WTC11 (cell line): Measurements from ENCODE around the gene ELFN1.

Source experiments
- CBFB ChIP-seq: sonication (generic); formaldehyde crosslinking; IDR thresholded peaks from 2 replicates; pipeline ENCODE4 v1.8.1; 2022; ENCODE audit warnings: mild to moderate bottlenecking, low read depth, missing genetic modification reagents
- EMX1 ChIP-seq: fragments of 250-450 bp; sonication (Bioruptor Pico); IDR thresholded peaks from 2 replicates; pipeline ENCODE4 v1.8.0; 2021; ENCODE audit warnings: mild to moderate bottlenecking
- ETV6 ChIP-seq: sonication (generic); formaldehyde crosslinking; IDR thresholded peaks from 2 replicates; pipeline ENCODE4 v1.8.1; 2022; ENCODE audit warnings: mild to moderate bottlenecking, missing genetic modification reagents
- GABPB1 ChIP-seq: sonication (generic); formaldehyde crosslinking; IDR thresholded peaks from 2 replicates; pipeline ENCODE4 v1.8.1; 2023; ENCODE audit warnings: mild to moderate bottlenecking, missing genetic modification reagents
- NR2C2 ChIP-seq: sonication (generic); formaldehyde crosslinking; IDR thresholded peaks from 2 replicates; pipeline ENCODE4 v1.8.0; 2022; ENCODE audit warnings: mild to moderate bottlenecking, missing genetic modification reagents
- TCF7 ChIP-seq: sonication (generic); formaldehyde crosslinking; IDR thresholded peaks from 2 replicates; pipeline ENCODE4 v1.8.0; 2022; ENCODE audit warnings: mild to moderate bottlenecking, low read depth, missing genetic modification reagents, moderate library complexity
- TF ChIP-seq, protein P1 (sequence below): sonication (generic); formaldehyde crosslinking; IDR thresholded peaks from 2 replicates; pipeline ENCODE4 v1.8.1; 2022; ENCODE audit warnings: low read depth, missing genetic modification reagents, borderline replicate concordance
- TF ChIP-seq, protein P2 (sequence below): fragments of 200-600 bp; IDR thresholded peaks from 2 replicates; pipeline ENCODE4 v1.8.0; 2022; ENCODE audit warnings: antibody characterized with exemption
- TF ChIP-seq, protein P3 (sequence below): fragments of 250-450 bp; sonication (Bioruptor Pico); IDR thresholded peaks from 2 replicates; pipeline ENCODE4 v2.1.2; 2022; ENCODE audit warnings: mild to moderate bottlenecking, moderate library complexity
- TF ChIP-seq, protein P4 (sequence below): sonication (generic); formaldehyde crosslinking; conservative IDR thresholded peaks from 2 replicates; pipeline ENCODE4 v1.8.1; 2023; ENCODE audit warnings: mild to moderate bottlenecking, low read depth, missing genetic modification reagents, moderate library complexity
- TF ChIP-seq, protein P5 (sequence below): sonication (generic); formaldehyde crosslinking; IDR thresholded peaks from 2 replicates; pipeline ENCODE4 v1.8.1; 2022; ENCODE audit warnings: missing genetic modification reagents, borderline replicate concordance
- TF ChIP-seq, protein P6 (sequence below): sonication (generic); formaldehyde crosslinking; IDR thresholded peaks from 2 replicates; pipeline ENCODE4 v1.8.0; 2022; ENCODE audit warnings: mild to moderate bottlenecking, missing genetic modification reagents

DNA sequence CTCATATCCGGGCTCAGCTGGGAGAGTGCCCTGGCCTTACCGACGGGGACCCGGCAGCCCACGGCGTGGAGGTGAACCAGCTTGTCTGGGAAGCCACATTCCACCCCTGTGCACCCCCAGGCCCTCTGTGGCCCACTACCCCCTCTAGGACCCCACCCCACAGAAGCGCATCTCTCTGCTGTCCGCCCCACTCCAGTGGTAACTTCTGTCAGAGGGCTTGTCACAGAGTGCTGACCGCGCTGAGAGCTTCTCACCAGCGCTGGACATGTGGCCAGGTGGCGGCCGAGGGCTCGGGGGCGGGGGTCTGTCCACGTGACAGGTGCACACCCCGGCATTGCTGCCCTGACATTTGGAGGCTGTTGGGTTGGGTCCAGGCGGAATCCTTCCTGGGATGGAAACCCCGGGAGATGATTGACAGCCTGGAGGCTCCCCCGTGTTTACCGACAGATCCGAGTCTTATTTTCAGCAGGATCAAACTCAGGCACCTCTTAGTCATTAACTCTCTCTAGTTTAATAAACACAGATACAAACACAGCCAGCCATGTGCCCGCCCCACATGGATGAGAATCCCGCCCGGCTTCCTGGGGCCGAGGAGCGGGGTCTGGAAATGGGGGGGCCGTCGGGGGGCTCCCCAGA is 5.1 kb downstream of the ELFN1 start:
- TF ChIP-seq TCF7 (CRISPR knock-in tag) (no peak), GABPB1 (CRISPR knock-in tag) (no peak), ETV6 (CRISPR knock-in tag) (no peak), EMX1 (CRISPR knock-in tag) (no peak), NR2C2 (no peak), CBFB (CRISPR knock-in tag) (no peak)
- TF ChIP-seq, protein P1, sequence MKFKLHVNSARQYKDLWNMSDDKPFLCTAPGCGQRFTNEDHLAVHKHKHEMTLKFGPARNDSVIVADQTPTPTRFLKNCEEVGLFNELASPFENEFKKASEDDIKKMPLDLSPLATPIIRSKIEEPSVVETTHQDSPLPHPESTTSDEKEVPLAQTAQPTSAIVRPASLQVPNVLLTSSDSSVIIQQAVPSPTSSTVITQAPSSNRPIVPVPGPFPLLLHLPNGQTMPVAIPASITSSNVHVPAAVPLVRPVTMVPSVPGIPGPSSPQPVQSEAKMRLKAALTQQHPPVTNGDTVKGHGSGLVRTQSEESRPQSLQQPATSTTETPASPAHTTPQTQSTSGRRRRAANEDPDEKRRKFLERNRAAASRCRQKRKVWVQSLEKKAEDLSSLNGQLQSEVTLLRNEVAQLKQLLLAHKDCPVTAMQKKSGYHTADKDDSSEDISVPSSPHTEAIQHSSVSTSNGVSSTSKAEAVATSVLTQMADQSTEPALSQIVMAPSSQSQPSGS (CRISPR knock-in tag) = no peak
- TF ChIP-seq, protein P2, sequence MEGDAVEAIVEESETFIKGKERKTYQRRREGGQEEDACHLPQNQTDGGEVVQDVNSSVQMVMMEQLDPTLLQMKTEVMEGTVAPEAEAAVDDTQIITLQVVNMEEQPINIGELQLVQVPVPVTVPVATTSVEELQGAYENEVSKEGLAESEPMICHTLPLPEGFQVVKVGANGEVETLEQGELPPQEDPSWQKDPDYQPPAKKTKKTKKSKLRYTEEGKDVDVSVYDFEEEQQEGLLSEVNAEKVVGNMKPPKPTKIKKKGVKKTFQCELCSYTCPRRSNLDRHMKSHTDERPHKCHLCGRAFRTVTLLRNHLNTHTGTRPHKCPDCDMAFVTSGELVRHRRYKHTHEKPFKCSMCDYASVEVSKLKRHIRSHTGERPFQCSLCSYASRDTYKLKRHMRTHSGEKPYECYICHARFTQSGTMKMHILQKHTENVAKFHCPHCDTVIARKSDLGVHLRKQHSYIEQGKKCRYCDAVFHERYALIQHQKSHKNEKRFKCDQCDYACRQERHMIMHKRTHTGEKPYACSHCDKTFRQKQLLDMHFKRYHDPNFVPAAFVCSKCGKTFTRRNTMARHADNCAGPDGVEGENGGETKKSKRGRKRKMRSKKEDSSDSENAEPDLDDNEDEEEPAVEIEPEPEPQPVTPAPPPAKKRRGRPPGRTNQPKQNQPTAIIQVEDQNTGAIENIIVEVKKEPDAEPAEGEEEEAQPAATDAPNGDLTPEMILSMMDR = no peak
- TF ChIP-seq, protein P3, sequence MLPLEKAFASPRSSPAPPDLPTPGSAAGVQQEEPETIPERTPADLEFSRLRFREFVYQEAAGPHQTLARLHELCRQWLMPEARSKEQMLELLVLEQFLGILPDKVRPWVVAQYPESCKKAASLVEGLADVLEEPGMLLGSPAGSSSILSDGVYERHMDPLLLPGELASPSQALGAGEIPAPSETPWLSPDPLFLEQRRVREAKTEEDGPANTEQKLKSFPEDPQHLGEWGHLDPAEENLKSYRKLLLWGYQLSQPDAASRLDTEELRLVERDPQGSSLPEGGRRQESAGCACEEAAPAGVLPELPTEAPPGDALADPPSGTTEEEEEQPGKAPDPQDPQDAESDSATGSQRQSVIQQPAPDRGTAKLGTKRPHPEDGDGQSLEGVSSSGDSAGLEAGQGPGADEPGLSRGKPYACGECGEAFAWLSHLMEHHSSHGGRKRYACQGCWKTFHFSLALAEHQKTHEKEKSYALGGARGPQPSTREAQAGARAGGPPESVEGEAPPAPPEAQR (CRISPR knock-in tag) = no peak
- TF ChIP-seq, protein P4, sequence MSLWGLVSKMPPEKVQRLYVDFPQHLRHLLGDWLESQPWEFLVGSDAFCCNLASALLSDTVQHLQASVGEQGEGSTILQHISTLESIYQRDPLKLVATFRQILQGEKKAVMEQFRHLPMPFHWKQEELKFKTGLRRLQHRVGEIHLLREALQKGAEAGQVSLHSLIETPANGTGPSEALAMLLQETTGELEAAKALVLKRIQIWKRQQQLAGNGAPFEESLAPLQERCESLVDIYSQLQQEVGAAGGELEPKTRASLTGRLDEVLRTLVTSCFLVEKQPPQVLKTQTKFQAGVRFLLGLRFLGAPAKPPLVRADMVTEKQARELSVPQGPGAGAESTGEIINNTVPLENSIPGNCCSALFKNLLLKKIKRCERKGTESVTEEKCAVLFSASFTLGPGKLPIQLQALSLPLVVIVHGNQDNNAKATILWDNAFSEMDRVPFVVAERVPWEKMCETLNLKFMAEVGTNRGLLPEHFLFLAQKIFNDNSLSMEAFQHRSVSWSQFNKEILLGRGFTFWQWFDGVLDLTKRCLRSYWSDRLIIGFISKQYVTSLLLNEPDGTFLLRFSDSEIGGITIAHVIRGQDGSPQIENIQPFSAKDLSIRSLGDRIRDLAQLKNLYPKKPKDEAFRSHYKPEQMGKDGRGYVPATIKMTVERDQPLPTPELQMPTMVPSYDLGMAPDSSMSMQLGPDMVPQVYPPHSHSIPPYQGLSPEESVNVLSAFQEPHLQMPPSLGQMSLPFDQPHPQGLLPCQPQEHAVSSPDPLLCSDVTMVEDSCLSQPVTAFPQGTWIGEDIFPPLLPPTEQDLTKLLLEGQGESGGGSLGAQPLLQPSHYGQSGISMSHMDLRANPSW (CRISPR knock-in tag) = no peak
- TF ChIP-seq, protein P5, sequence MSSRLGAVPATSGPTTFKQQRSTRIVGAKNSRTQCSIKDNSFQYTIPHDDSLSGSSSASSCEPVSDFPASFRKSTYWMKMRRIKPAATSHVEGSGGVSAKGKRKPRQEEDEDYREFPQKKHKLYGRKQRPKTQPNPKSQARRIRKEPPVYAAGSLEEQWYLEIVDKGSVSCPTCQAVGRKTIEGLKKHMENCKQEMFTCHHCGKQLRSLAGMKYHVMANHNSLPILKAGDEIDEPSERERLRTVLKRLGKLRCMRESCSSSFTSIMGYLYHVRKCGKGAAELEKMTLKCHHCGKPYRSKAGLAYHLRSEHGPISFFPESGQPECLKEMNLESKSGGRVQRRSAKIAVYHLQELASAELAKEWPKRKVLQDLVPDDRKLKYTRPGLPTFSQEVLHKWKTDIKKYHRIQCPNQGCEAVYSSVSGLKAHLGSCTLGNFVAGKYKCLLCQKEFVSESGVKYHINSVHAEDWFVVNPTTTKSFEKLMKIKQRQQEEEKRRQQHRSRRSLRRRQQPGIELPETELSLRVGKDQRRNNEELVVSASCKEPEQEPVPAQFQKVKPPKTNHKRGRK (CRISPR knock-in tag) = no peak
- TF ChIP-seq, protein P6, sequence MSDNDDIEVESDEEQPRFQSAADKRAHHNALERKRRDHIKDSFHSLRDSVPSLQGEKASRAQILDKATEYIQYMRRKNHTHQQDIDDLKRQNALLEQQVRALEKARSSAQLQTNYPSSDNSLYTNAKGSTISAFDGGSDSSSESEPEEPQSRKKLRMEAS (CRISPR knock-in tag) = no peak
